OCI-LY7 (cell line): ENCODE results near the gene SLC8A1. TPM values are rescaled to one million over a fixed set of nuclear protein-coding genes. Genes with fewer than 3 reads are reported as not detected.
A peak's percentile ranks its signal among the peaks of the same experiment; 100 is the strongest.

ENCODE experiments used
- BruUV-seq: library from RNA; stranded (reverse); fragments of 400-500 nt; replicated peaks from 2 replicates; lab custom pipeline; 2021; lab: Mats Ljungman, UMichigan
- CTCF ChIA-PET: fragments of 300-600 bp; sonication (Branson Sonifier 250); formaldehyde crosslinking; loops from one replicate; lab custom pipeline; 2022; ENCODE audit warnings: antibody characterized with exemption; ENCODE audit not compliant: unreplicated experiment; lab: Charles Lee
- POLR2A ChIA-PET: fragments of 300-600 bp; sonication (Branson Sonifier 250); formaldehyde crosslinking; loops from one replicate; lab custom pipeline; 2022; ENCODE audit warnings: antibody characterized with exemption; lab: Charles Lee
- DNase-seq: peaks from one replicate; pipeline ENCODE4 v3.0.0-alpha.2; 2015; ENCODE audit warnings: low spot score
- H2AFZ ChIP-seq: fragments of 200-600 bp; sonication (generic), shearing (Covaris generic); 2 replicates; pipeline ENCODE4 v1.6.1; 2014; ENCODE audit warnings: mild to moderate bottlenecking, antibody characterized with exemption, low read length, moderate library complexity
- H3K27ac ChIP-seq: fragments of 200-600 bp; sonication (generic); 2 replicates; pipeline ENCODE4 v1.5.1; 2014; ENCODE audit warnings: mixed run types, low read depth, mild to moderate bottlenecking, moderate library complexity, low read length, inconsistent platforms; ENCODE audit not compliant: poor library complexity, severe bottlenecking
- H3K36me3 ChIP-seq: fragments of 200-600 bp; sonication (generic); 2 replicates; pipeline ENCODE4 v1.6.1; 2014; ENCODE audit warnings: mild to moderate bottlenecking, antibody characterized with exemption, low read length, moderate library complexity, mixed read lengths; ENCODE audit not compliant: insufficient read depth
- H3K4me1 ChIP-seq: fragments of 200-600 bp; sonication (generic); 2 replicates; pipeline ENCODE4 v1.5.1; 2014; ENCODE audit warnings: mild to moderate bottlenecking, low read length; ENCODE audit not compliant: insufficient read depth, poor library complexity, severe bottlenecking
- H3K4me2 ChIP-seq: fragments of 200-600 bp; sonication (generic); 2 replicates; pipeline ENCODE4 v1.6.1; 2014; ENCODE audit warnings: mild to moderate bottlenecking, low read length
- H3K4me3 ChIP-seq: fragments of 200-600 bp; sonication (generic); 2 replicates; pipeline ENCODE4 v1.5.1; 2014; ENCODE audit warnings: mild to moderate bottlenecking, low read depth, low read length; ENCODE audit not compliant: poor library complexity, severe bottlenecking
- H3K79me2 ChIP-seq: fragments of 200-600 bp; sonication (generic); 2 replicates; pipeline ENCODE4 v1.6.1; 2016; ENCODE audit warnings: low read depth, mild to moderate bottlenecking, low read length, moderate library complexity, mixed read lengths; ENCODE audit not compliant: insufficient read depth
- H3K9me2 ChIP-seq: fragments of 200-600 bp; sonication (generic); 2 replicates; pipeline ENCODE4 v1.6.1; 2016; ENCODE audit warnings: mild to moderate bottlenecking, low read length, mixed read lengths; ENCODE audit not compliant: insufficient read depth
- H3K9me3 ChIP-seq: fragments of 200-600 bp; sonication (generic); 2 replicates; pipeline ENCODE4 v1.6.1; 2014; ENCODE audit warnings: mild to moderate bottlenecking, mixed run types, low read length, mixed read lengths
- H4K20me1 ChIP-seq: fragments of 200-600 bp; sonication (generic); 2 replicates; pipeline ENCODE4 v1.6.1; 2014; ENCODE audit warnings: mild to moderate bottlenecking, antibody characterized with exemption, low read length, moderate library complexity, mixed read lengths; ENCODE audit not compliant: insufficient read depth
- CTCF ChIP-seq: fragments of 200-600 bp; sonication (generic); conservative IDR thresholded peaks from 2 replicates; pipeline ENCODE4 v1.5.1; 2014; ENCODE audit warnings: mild to moderate bottlenecking, antibody characterized with exemption, low read length, moderate library complexity, mixed read lengths
- EZH2phosphoT487 ChIP-seq: fragments of 200-600 bp; sonication (generic); IDR thresholded peaks from 2 replicates; pipeline ENCODE4 v1.6.1; 2018; ENCODE audit warnings: low read depth, borderline replicate concordance, mild to moderate bottlenecking, mixed run types, antibody characterized with exemption, low read length, moderate library complexity, mixed read lengths
- intact Hi-C: fragments of 100-400 bp; cut with micrococcal nuclease; formaldehyde crosslinking; loops from one replicate; pipeline ENCODE4 v1.10.0; 2022; ENCODE audit not compliant: unreplicated experiment
- total RNA-seq, 2 experiments: library from RNA; depleted of rRNA in 1 of 2; stranded (reverse); fragments of >200 nt in 1 of 2; shearing (Covaris generic) in 1 of 2; gene quantifications; 2 replicates each; pipeline ENCODE4 v1.2.3, GENCODE V29; 2014 to 2022

The SLC8A1 gene
- total RNA-seq, 2 experiments from 2014 or later = 3.6 to 7.3 TPM

GRCh38 chr2:40457837-40458236 lies 5.9 kb upstream of the SLC8A1 start:
- TF ChIP-seq EZH2phosphoT487 (no peak), CTCF (no peak)
- no peak overlapping the region for H3K4me3 ChIP-seq
- no peak overlapping the region for H3K4me2 ChIP-seq
- H3K9me3 ChIP-seq = no peaks in the 10 kb centered on the region
- BruUV-seq = no TSS peak
- H3K79me2 ChIP-seq = no peaks in the 10 kb centered on the region
- intact Hi-C loops = no loop called here
- no peaks in the 10 kb centered on the region for H3K9me2 ChIP-seq
- H3K36me3 ChIP-seq = no peaks in the 10 kb centered on the region
- no peak for DNase-seq
- no peaks in the 10 kb centered on the region for H4K20me1 ChIP-seq
- CTCF ChIA-PET = no interaction called here
- POLR2A ChIA-PET = interaction anchor here (0.6 kb wide), 1 partner anchor 649 kb away, joined by 3 read pairs; no protein-coding TSS in a partner anchor
- H2AFZ ChIP-seq = no peak overlapping the region
- H3K27ac ChIP-seq = no peak overlapping the region
- peaks cover 10% of the 10 kb centered on the region for H3K4me1 ChIP-seq

GRCh38 chr2:40457366-40457765 lies 5.5 kb upstream of the SLC8A1 start:
- TF ChIP-seq EZH2phosphoT487 (no peak), CTCF (no peak)
- H3K9me2 ChIP-seq = no peaks in the 10 kb centered on the region
- peak overlapping the region; percentile 38; the same call in 1 of the 2 replicates for H2AFZ ChIP-seq
- CTCF ChIA-PET = no interaction called here
- H4K20me1 ChIP-seq = no peaks in the 10 kb centered on the region
- H3K4me2 ChIP-seq = no peak overlapping the region
- H3K4me3 ChIP-seq = no peak overlapping the region
- H3K27ac ChIP-seq = no peak overlapping the region
- peaks cover 14% of the 10 kb centered on the region for H3K4me1 ChIP-seq
- no peak for DNase-seq
- POLR2A ChIA-PET = no interaction called here
- H3K36me3 ChIP-seq = no peaks in the 10 kb centered on the region
- no peaks in the 10 kb centered on the region for H3K79me2 ChIP-seq
- H3K9me3 ChIP-seq = no peaks in the 10 kb centered on the region
- intact Hi-C loops = no loop called here
- no TSS peak for BruUV-seq

GRCh38 chr2:40456926-40457325 lies 5.0 kb upstream of the SLC8A1 start:
- Histone ChIP-seq H3K36me3 (no peaks in the 10 kb centered on the region), H3K27ac (no peak overlapping the region), H4K20me1 (no peaks in the 10 kb centered on the region), H2AFZ (peak overlapping the region; percentile 38; the same call in 1 of the 2 replicates), H3K9me3 (no peaks in the 10 kb centered on the region), H3K79me2 (no peaks in the 10 kb centered on the region), H3K4me3 (no peak overlapping the region), H3K9me2 (no peaks in the 10 kb centered on the region), H3K4me2 (no peak overlapping the region), H3K4me1 (peaks cover 15% of the 10 kb centered on the region)
- intact Hi-C loops = no loop called here
- BruUV-seq = no TSS peak
- CTCF ChIA-PET = no interaction called here
- no peak for DNase-seq
- TF ChIP-seq EZH2phosphoT487 = no peak
- no peak for TF ChIP-seq CTCF
- POLR2A ChIA-PET = no interaction called here
